HG03159 (cell line): ENCODE results near the gene FUZ.

Experiments used
- ATAC-seq: cut with Tn5 transposase; IDR thresholded peaks from one replicate; pipeline ENCODE4 v1.9.1; 2021; ENCODE audit warnings: mild to moderate bottlenecking, moderate library complexity; ENCODE audit not compliant: unreplicated experiment

FUZ gene, protein sequence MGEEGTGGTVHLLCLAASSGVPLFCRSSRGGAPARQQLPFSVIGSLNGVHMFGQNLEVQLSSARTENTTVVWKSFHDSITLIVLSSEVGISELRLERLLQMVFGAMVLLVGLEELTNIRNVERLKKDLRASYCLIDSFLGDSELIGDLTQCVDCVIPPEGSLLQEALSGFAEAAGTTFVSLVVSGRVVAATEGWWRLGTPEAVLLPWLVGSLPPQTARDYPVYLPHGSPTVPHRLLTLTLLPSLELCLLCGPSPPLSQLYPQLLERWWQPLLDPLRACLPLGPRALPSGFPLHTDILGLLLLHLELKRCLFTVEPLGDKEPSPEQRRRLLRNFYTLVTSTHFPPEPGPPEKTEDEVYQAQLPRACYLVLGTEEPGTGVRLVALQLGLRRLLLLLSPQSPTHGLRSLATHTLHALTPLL

DNA sequence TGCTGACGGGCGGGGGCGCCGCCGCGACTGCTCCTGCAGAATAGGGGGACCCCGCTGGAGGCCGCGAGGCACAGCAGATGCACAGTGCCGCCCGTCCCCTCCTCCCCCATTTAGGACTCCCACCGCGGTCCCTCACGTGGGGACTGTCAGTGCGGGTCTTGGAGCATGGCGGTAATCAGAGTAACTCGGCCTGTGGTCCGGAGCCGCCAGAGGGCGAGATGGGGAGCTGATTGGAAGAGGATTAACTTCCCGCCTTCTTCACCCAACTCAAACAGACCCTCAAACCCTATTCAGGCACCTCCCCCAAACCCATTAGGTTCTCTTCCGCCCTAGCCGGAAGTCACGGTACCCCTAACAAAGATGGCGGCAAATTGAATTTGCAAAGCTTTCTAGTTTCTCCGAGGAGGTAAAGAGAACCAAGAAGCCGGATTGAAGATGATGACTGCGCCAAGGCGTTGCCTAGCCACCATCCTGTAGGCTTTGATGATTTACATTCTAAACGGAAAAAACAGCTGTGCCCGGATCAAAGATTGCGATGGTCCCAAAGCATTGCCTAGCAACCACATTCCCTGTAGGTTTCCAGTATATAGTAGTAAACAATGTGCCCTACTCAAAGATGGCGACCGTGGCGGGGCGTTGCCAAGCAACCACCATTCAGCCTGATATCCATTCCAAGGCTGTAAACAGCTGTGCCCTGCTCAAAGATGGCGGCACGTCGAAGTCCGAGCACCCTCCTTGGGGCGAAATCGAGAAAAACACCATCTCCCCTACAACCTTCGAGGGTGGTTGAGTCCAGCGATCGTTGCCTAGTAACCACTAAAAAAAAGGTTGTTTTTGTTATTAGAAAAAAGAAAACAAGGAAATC is at the start of gene FUZ:
Gene FUZ, minus strand, starts transcription at position 296 of the 865 bp plus-strand sequence. Its CDS starts 186 bp downstream, at position 110.
- ATAC-seq, result peak; percentile 42

DNA sequence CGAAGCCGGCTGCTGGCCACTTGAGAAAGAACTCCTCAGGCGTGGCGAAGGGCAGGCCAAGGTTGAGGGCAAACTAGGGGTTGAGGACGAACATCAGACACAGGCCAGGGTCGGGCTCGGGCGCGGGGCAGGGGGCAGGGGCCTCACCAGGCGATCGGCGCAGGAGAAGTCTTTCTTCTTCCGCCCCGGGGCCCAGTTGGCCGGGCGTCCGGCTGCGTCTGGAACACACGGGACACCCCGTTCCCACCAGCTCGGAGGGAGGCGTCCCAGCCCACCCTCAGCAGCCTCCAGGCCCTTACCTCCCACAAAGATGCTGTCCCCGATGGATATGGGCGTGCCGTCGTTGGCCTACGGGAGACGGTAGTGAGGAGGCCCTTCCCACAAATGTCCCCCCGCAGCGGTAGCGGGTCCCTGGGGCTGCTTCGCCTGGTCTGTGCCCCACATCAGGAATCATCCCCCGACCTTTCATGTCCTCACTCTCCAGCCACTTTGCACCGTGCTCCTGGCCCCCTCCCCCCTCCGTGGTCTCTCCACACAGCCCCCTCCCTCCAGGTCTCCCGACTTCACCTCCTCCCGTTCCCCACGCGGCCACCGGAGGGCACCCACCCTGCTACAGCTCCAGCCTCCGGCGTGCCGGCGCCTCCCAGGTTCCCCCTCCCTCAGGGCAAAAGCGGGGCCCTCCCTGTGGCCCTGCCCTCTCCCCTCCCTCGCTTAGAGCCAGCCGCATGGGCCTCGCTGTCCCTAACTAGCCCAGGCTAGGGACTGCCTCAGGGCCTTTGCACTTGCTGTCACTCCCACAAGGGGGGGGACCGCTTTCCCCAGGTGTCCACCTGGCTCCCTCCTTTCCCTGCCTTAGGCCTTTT is 49.5 kb upstream of the FUZ start:
- ATAC-seq, result no peak

DNA sequence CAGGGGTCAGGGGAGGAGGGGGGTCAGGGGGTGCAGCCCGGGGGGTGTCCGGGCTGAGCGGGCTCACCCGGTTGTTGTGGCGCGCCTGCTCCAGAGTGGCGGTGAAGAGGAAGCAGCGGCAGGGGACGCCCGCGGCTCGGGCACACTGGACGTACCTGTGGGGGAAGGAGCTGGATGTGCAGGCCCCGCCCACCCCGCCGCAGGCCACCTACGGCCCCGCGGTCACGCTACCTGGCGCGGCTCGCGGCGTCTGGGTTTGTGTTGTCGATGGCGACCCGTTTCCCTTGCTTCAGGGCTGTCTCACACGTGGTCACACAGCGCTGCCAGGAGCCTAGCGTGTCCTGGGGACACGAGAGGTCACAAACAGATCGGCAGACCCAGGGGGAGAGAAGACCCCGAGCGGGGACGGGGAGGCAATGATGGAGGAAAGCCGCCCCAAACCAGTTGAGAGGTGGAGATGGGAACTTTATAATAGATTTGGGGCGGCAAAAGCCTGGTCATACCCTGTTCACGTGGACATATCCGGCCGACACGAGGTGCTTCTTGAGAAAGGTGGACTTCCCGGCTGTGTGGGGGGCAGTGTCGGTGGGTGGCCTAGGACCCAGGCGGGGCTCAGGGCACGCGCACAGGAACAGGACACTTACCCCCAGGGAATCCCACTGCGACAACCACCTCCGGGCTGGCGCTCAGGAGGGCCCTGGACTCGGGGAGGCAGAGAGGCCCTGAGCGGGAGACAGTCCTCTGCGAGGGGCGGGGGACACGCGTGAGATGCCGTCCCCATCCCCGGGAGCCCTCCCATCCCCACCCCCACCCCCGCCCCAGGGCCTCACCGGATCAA is 48.7 kb upstream of the FUZ start:
- no peak for ATAC-seq

DNA sequence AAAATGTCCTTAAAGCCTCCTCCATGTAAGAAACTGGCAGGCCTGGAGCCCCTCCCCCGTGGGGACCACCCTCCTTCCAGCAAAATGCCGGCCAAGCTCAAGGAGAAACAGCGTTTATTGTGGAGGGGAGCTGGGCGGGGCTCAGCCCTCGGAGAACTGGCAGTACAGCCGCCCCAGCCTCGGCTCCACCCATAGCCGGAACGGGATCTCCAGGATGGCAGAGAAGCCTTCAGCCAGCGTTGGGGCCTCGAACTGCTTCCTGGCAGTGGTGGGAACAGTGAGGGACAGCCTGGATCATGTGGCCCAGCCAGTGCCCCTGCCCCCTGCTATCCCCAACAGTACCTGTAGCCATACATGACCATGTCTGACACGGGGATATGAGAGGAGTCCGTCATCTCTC is 48.0 kb upstream of the FUZ start:
- ATAC-seq, result no peak

DNA sequence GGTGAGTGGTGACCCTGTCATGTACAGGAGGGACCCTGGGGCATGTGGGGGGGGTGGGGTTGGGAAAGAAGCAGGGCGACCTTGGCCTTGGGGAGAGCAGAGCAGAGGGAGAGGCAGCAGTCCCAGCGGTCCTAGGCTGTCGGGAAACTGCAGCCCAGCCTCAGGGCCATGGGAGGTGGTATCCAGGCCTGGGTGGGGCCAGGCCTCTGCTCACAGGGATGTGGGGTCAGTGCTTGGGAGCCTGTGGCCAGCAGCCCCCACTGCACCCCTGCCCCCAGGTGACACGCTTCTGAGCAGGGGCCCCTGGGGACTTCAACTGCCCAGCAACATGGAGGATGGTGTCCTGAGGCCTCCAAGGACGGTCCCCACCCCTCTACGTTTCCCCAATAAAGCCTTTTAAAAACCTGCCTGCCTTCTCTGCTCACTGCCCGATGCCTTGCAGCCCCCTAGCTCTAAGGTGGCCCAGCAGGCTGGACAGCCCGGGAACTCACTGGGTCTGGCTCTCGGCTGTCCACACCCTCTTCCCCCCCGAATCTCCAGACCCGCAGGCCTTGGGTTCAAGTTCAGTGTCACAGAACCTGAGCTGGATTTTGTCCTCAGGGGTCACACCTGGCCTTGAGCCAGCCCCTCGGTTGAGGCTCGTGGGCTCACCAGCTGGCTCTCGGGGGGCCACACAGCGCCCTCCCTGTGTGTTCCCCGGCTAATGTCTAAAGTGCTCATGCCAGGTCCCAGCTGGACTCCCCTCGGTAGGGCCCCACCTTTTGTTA is 47.4 kb upstream of the FUZ start:
- no peak for ATAC-seq

DNA sequence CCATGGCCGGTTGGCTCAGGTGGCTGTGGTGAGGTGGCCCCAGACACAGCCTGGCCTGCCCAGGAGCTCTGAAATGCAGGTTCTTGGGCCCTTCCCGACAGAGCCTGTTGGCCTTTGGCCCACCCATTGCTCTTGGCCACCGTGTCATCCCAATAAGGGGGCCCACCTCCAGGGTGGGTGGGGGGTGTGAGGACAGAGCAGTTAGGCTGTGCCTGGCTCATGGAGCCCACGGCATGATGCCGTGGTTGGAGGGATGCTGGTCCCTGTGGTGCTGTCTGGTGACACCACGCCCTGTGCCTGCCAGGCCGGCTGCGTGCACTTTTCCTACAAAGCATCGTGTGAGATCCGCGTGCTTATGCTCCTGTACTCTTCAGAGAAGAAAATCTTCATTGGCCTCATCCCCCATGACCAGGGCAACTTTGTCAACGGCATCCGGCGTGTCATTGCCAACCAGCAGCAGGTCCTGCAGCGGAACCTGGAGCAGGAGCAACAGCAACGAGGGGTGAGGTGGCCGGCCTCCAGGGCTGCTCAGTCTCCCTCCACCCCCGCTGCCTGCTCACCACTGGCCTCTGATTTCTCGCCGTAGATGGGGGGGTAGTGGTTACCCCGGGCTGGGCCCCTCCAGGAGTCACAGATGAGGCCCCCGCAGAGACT is 46.7 kb upstream of the FUZ start:
- no peak for ATAC-seq

DNA sequence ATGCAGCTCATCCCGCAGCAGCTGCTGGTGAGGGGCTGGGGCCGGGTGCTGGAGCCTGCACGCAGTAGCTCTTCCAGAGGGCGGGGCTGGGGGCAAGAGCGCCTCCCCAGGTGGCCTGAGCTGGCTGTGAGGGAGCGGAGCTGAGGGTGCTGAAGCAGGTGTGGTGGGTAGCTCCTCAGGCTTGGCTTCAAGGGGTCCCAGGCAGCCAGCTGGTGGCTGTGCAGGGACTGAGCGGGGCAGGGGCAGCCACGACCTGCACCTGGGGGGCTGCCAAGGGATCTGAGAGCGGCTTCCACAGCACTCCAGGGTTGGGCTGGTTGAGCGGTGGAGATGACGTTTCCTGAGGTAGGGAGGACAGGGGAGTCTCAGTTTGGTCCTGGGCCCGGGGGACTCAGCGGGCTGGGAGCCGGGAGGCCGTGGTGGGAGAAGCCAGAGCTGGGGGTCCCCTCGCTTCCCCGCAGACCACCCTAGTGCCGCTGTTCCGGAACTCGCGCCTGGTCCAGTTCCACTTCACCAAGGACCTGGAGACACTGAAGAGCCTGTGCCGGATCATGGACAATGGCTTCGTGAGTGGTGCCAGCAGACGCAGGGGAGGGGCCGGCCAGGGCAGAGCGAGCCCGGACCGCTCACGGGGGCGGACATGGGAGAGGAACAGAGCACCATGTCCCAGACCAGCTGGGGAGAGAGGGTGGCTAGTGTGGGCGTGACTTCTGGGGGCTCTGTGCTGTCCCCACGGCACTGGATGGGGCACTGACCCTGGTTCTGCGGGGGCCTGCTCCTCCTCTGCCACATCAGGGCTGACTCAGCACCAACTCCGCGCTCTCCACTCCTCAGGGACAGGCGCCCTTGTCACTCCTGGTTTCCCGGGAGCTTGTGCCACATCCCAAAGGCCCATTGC is 45.2 kb upstream of the FUZ start:
- no peak for ATAC-seq

DNA sequence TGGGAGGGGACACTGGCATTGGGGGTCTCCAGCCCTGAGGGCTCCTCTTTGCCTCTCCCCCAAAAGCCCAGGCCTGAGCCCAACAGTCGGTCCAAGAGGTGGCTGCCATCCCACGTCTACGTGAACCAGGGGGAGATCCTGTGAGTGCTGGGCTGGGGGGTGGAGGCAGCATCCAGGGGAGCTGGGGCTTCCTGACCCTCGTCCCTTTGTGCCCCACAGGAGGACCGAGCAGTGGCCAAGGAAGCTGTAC is 44.7 kb upstream of the FUZ start:
- ATAC-seq, result no peak

DNA sequence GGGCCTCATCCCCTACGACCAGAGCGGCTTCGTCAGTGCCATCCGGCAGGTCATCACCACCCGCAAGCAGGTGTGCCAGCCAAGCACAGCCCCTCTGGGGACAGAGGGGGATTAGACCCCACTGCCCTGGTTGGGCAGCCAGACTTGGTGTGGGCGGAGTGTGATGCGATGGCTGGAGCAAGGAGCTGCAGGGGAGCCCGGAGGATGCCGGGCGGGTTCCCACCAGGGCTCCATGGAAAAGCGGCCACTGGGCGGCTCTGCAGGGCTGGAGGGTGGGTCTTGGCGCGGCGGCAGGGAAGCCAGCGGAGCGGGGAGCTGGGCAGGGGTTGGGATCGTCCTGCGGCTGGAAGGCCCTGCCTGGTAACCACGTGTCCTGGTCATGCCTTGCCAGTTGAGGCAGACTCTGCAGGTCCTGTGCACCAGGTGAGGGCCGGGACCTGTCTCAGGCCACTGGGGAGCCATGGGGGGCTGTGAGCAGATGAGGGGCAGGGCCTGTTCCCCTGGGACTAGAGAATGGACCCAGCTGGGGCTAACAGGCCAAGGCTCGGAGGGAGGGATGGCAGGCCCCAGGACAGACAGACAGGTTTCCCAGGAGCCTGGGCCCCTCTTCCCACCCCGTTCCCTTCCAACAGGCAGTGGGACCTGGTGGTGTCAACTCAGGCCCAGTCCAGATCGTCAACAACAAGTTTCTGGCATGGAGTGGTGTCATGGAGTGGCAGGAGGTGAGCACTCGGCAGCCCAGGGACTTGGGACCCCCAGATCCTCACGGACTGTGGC is 44.2 kb upstream of the FUZ start:
- no peak for ATAC-seq

DNA sequence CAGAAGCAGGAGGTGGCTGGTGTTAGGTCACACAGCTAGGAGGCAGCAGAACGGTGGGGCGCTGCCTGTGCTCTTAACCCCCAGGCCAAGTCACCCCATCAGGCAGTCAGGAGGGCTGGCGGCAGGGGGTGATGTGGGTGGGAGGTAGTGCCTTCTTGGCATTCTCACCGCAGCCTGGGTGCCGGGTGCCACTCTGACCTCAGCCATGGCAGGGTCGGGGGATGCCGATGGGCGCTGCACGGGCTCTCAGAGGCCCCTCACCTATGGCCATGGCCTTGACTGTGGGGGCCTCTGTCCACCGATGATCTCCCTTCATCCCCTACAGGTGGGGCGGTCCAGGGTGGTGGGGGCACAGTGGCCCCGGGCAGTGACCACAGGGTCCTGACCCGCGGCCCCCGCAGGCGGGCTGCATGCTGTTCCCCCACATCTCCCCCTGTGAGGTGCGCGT is 43.5 kb upstream of the FUZ start:
- no peak for ATAC-seq

DNA sequence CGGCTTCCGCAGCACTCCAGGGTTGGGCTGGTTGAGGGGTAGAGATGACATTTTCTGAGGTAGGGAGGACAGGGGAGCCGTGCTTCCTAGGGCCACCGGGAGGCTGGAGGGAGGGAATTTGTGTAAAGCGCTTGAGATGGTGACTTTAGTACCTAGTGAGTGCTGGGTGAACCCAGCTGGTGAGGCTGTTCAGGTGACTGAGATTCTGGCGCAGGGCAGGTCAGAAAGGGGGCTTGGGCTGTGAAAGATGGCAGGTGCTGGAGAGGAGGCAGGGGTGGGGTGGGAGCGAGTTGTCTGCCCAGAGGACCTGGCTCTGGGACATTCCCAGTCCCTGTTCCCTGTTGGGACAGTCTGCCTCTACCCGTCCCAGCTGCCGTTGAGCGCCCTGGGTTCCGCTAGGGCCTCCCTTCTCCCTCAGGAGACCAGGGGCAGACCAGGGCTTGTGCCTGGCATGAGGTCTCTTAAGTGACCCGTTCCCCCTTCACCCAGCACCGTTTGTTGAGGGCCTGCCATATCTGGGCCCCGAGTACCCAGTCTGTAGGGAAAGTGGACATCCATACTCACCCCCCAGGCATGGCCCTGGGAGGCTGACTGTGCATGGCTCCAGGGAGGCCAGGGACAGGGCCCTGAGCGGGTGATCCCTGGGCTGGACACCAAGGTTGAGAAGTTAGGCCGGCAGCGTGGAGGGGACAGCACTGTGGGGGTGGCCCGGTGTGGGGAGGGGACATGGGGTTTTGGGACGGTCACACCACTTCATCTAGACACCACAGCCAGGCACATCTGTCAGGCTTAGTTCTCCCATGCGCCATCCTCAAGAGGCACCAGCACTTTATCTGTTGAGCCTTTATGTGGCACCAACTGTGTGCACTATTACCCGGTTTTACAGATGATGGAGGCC is 42.8 kb upstream of the FUZ start:
- ATAC-seq, result no peak

DNA sequence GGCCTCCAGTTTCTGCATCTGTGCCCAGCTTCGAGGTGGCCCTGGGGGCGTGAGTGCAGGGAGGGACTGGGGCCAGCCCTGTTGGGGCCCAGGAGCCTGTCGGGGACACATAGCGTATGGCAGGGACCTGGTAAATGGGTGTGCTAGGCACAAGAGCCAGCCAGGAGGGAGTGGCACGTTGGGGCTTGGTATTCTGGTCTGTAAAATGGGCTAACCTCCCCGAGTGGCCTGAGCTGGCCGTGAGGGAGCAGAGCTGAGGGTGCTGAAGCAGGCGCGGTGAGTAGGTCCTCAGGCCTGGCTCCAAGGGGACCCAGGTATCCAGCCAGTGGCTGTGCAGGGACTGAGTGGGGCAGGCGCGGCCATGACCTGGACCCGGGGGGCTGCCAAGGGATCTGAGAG is 42.2 kb upstream of the FUZ start:
- ATAC-seq, result no peak

DNA sequence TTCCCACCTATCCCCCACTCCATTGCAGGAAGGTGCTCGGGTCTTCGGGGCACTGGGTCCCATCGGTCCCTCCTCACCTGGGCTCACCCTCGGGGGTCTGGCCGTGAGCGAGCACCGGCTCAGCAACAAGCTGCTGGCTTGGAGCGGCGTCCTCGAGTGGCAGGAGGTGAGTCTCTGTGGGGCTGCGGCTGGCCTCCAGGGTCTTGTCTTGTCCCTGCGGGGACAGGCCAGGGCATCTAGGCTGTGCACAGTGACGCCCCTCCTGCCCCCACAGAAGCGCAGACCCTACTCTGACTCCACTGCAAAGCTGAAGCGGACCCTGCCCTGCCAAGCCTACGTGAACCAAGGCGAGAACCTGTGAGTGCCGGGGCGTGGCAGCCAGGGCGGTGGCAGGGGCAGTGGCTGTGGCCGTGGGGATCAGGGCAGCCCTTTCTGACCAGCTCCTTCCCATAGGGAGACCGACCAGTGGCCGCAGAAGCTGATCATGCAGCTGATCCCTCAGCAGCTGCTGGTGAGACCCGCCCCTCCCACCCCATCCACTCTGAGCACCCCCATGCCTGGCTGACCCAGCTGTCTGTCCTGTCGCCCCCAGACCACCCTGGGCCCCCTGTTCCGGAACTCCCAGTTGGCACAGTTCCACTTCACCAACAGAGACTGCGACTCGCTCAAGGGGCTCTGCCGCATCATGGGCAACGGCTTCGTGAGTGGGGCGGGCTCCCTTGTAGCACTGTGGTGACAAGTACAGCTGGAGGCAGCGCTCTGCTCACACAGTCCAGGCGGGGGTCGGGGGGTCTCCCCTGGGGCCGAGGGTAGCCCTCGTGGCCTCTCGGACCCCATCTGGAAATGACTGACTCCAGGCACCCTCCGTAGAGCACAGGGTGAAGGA is 41.5 kb upstream of the FUZ start:
- no peak for ATAC-seq

DNA sequence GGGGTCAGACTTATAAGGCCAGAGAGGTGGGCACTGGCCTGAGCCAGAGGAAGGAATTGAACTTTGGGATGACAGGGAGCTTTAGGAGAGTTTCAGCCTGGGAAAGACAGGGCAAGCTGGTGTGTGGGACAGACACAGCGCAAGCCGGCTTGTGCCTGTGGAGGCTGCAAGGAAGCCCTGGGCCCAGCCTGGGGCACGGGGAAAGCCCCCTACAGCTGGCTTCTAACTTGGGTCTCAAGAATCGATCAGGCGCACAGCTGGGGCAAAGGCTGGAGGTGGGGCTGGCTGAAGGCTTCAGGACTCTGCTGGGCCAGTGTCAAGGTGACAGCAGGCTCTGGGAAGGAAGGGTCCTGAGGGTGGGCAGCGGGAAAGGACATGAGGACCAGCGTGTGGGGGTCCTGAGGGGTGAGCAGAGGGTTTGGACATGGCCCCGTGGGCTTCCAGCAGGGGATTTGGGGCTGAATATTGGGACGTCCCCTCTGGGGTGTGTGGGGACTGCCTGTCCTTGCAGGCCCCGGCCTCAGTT is 40.8 kb upstream of the FUZ start:
- ATAC-seq, result no peak

DNA sequence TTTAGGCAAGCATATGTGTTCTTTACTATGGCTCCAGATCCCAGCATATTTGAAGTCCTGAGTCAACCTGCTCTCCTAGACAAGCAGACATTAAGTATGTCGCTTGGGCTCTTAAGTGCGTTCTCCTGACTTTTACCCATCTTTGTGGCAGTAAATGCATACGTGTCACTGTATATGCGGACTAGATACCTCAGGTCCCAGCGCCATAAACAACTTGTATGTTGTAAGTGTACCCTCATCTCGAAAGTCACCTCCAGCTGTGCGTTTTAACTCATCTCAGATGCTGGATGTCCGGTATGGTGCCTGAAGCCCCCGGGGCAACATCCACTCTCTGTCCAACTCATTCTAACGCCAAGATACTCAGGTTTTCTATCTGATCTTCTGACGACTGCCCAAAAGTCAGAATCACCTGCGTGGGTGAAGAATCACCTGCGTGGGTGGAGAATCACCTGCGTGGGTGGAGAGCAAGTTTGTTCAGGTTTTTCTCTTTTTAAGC is 39.6 kb upstream of the FUZ start:
- ATAC-seq, result no peak
